H9 (cell line): ENCODE results near the gene NUTF2. TPM values are rescaled to one million over a fixed set of nuclear protein-coding genes. Genes with fewer than 3 reads are reported as not detected.

ENCODE experiments used
- DNase-seq: peaks from one replicate; pipeline ENCODE4 v3.0.0-alpha.2; 2017
- H2AFZ ChIP-seq: one replicate; pipeline ENCODE4 v1.6.1; 2013; ENCODE audit warnings: mild to moderate bottlenecking, low read length, control low read depth, moderate library complexity
- H2AK5ac ChIP-seq: 2 replicates; pipeline ENCODE4 v1.6.1; 2013; ENCODE audit warnings: low read length, control low read depth, mixed read lengths; ENCODE audit not compliant: insufficient read length
- H2BK120ac ChIP-seq: one replicate; pipeline ENCODE4 v1.6.1; 2013; ENCODE audit warnings: low read depth, mild to moderate bottlenecking, low read length, control low read depth, inconsistent platforms; ENCODE audit not compliant: poor library complexity, severe bottlenecking
- H2BK12ac ChIP-seq: 2 replicates; pipeline ENCODE4 v1.6.1; 2013; ENCODE audit warnings: low read length, control low read depth, mixed read lengths, low read depth; ENCODE audit not compliant: insufficient read length
- H2BK15ac ChIP-seq: 2 replicates; pipeline ENCODE4 v1.6.1; 2013; ENCODE audit warnings: low read depth, low read length, control low read depth
- H2BK20ac ChIP-seq: one replicate; pipeline ENCODE4 v1.6.1; 2013; ENCODE audit warnings: low read depth, mild to moderate bottlenecking, low read length, control low read depth, inconsistent platforms; ENCODE audit not compliant: poor library complexity, severe bottlenecking
- H2BK5ac ChIP-seq: 2 replicates; pipeline ENCODE4 v1.6.1; 2013; ENCODE audit warnings: low read length, control low read depth, mixed read lengths; ENCODE audit not compliant: insufficient read length
- H3K14ac ChIP-seq: 2 replicates; pipeline ENCODE4 v1.6.1; 2013; ENCODE audit warnings: low read length, control low read depth; ENCODE audit not compliant: insufficient read depth
- H3K18ac ChIP-seq: 2 replicates; pipeline ENCODE4 v1.6.1; 2013; ENCODE audit warnings: low read depth, mild to moderate bottlenecking, mixed read lengths, low read length, control low read depth; ENCODE audit not compliant: insufficient read length
- H3K23ac ChIP-seq: 2 replicates; pipeline ENCODE4 v1.6.1; 2013; ENCODE audit warnings: low read length, control low read depth, mixed read lengths, low read depth; ENCODE audit not compliant: insufficient read length
- H3K23me2 ChIP-seq: 2 replicates; pipeline ENCODE4 v1.6.1; 2013; ENCODE audit warnings: low read depth, mild to moderate bottlenecking, mixed read lengths, low read length, control low read depth; ENCODE audit not compliant: insufficient read length, poor library complexity, severe bottlenecking
- H3K27ac ChIP-seq: 2 replicates; pipeline ENCODE4 v1.5.1; 2013; ENCODE audit warnings: low read length, control low read depth, mixed read lengths, low read depth; ENCODE audit not compliant: insufficient read length
- H3K27me3 ChIP-seq: 2 replicates; pipeline ENCODE4 v1.6.1; 2013; ENCODE audit warnings: low read length, control low read depth, inconsistent platforms; ENCODE audit not compliant: insufficient read depth
- H3K4ac ChIP-seq: 2 replicates; pipeline ENCODE4 v1.6.1; 2013; ENCODE audit warnings: low read depth, mild to moderate bottlenecking, control low read depth, inconsistent platforms, low read length, moderate library complexity
- H3K4me1 ChIP-seq: 2 replicates; pipeline ENCODE4 v1.6.1; 2013; ENCODE audit warnings: low read length, control low read depth, inconsistent platforms; ENCODE audit not compliant: insufficient read depth
- H3K4me2 ChIP-seq: 2 replicates; pipeline ENCODE4 v1.6.1; 2013; ENCODE audit warnings: low read length, control low read depth, mixed read lengths; ENCODE audit not compliant: insufficient read length, insufficient read depth
- H3K56ac ChIP-seq: 2 replicates; pipeline ENCODE4 v1.6.1; 2013; ENCODE audit warnings: low read depth, mild to moderate bottlenecking, mixed read lengths, low read length, control low read depth; ENCODE audit not compliant: insufficient read length
- H3K79me1 ChIP-seq: 2 replicates; pipeline ENCODE4 v1.6.1; 2013; ENCODE audit warnings: low read depth, mild to moderate bottlenecking, moderate library complexity, low read length, control low read depth, inconsistent platforms; ENCODE audit not compliant: insufficient read depth, poor library complexity, severe bottlenecking
- H3K79me2 ChIP-seq: 2 replicates; pipeline ENCODE4 v1.6.1; 2013; ENCODE audit warnings: low read length, control low read depth, inconsistent platforms; ENCODE audit not compliant: insufficient read depth
- H3K9ac ChIP-seq: 2 replicates; pipeline ENCODE4 v1.6.1; 2013; ENCODE audit warnings: low read length, control low read depth, mixed read lengths; ENCODE audit not compliant: insufficient read length; ENCODE audit errors: extremely low read depth
- H3K9me3 ChIP-seq: one replicate; pipeline ENCODE4 v1.6.1; 2013; ENCODE audit warnings: low read depth, low read length, inconsistent platforms; ENCODE audit not compliant: control insufficient read depth
- H3T11ph ChIP-seq: one replicate; pipeline ENCODE4 v1.6.1; 2013; ENCODE audit warnings: mild to moderate bottlenecking, low read length, control low read depth, inconsistent platforms
- H4K20me1 ChIP-seq: one replicate; pipeline ENCODE4 v1.6.1; 2013; ENCODE audit not compliant: control insufficient read depth, insufficient read length, insufficient read depth
- H4K5ac ChIP-seq: 2 replicates; pipeline ENCODE4 v1.6.1; 2013; ENCODE audit warnings: low read depth, mild to moderate bottlenecking, mixed read lengths, low read length, control low read depth; ENCODE audit not compliant: insufficient read length
- H4K8ac ChIP-seq: replicated peaks from 2 replicates; pipeline ENCODE4 v1.6.1; 2013; ENCODE audit warnings: low read length, control low read depth, mixed read lengths, low read depth; ENCODE audit not compliant: insufficient read length
- H4K91ac ChIP-seq: 2 replicates; pipeline ENCODE4 v1.6.1; 2013; ENCODE audit warnings: low read depth, mild to moderate bottlenecking, moderate library complexity, mixed read lengths, low read length, control low read depth; ENCODE audit not compliant: insufficient read length
- H3K27ac Mint-ChIP-seq, 3 experiments: 2 replicates in 2 of 3; 3 replicates in 1 of 3; pipeline ENCODE4 v1.8.0; 2020 to 2021; ENCODE audit warnings: mixed read lengths in 3 of 3, mild to moderate bottlenecking in 1 of 3, moderate library complexity in 1 of 3
- H3K27me3 Mint-ChIP-seq: 2 replicates; pipeline ENCODE4 v1.8.0; 2021; ENCODE audit warnings: low read depth, mild to moderate bottlenecking, moderate library complexity, mixed read lengths
- H3K36me3 Mint-ChIP-seq, 3 experiments: 2 replicates in 2 of 3; 3 replicates in 1 of 3; pipeline ENCODE4 v1.8.0; 2020 to 2021; ENCODE audit warnings: low read depth in 3 of 3, mixed read lengths in 3 of 3; ENCODE audit not compliant: insufficient read depth in 1 of 3
- H3K4me1 Mint-ChIP-seq, 2 experiments: 2 replicates each; pipeline ENCODE4 v1.8.0; 2020; ENCODE audit warnings: mixed read lengths in 2 of 2
- H3K4me3 Mint-ChIP-seq, 2 experiments: 2 replicates in 1 of 2; 3 replicates in 1 of 2; pipeline ENCODE4 v1.8.0; 2020 to 2021; ENCODE audit warnings: mild to moderate bottlenecking in 2 of 2, mixed read lengths in 2 of 2, moderate library complexity in 1 of 2
- H3K9me3 Mint-ChIP-seq, 2 experiments: 2 replicates in 1 of 2; 3 replicates in 1 of 2; pipeline ENCODE4 v1.8.0; 2020; ENCODE audit warnings: mild to moderate bottlenecking in 2 of 2, mixed read lengths in 2 of 2, moderate library complexity in 1 of 2
- CTCF ChIP-seq: fragments of 200-600 bp; sonication (generic); conservative IDR thresholded peaks from 3 replicates; pipeline ENCODE4 v1.8.0; 2021; ENCODE audit warnings: antibody characterized with exemption, mild to moderate bottlenecking
- WGBS: extraction: QIAGEN DNeasy Blood & Tissue Kit; methylation state at CpG from one replicate; pipeline ENCODE4 v1.1.7; 2013; ENCODE audit warnings: missing lambda C conversion rate, low lambda C conversion rate, mixed read lengths; ENCODE audit not compliant: insufficient read length; ENCODE audit errors: extremely low coverage; 5-methylcytosine and 5-hydroxymethylcytosine counted together
- total RNA-seq: library from RNA; stranded (reverse); gene quantifications from 2 replicates; pipeline ENCODE4 v1.2.1, GENCODE V29; 2021

Gene NUTF2
- total RNA-seq, 1 experiment from 2014 or later: 198 TPM

DNA sequence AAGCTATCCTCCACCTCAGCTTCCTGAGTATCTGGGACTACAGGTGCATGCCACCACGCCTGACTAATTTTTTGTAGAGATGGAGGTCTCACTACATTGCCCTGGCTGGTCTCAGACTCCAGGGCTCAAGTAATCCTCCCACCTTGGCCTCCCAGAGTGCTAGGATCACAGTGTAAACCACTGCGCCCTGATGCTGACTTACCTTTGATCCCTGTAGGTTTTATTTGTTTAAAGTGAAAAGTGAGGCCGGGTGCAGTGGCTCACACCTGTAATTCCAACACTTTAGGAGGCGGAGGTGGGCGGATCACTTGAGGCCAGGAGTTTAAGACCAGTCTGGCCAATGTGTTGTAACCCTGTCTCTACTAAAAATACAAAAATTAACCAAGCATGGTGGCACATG, 55.0 kb downstream of the NUTF2 start:
- no peak overlapping the region for H3K4me2 ChIP-seq
- Mint-ChIP-seq H3K4me3 (no peak overlapping the region), H3K9me3 (no peaks in the 10 kb centered on the region), H3K27ac (no peak overlapping the region), H3K27me3 (no peaks in the 10 kb centered on the region), H3K36me3 (peaks cover 4 to 12% (median 11%) of the 10 kb centered on the region in 3 experiments; a peak in 6 of 7 replicates), H3K4me1 (no peaks in the 10 kb centered on the region)
- no peaks in the 10 kb centered on the region for H3K4me1 ChIP-seq
- no peaks in the 10 kb centered on the region for H3K27me3 ChIP-seq
- H3K4ac ChIP-seq: no peak overlapping the region
- no peak overlapping the region for H2BK12ac ChIP-seq
- no peaks in the 10 kb centered on the region for H3K79me2 ChIP-seq
- no peaks in the 10 kb centered on the region for H4K20me1 ChIP-seq
- H3K23ac ChIP-seq: no peak overlapping the region
- no peak overlapping the region for H2BK120ac ChIP-seq
- H2BK15ac ChIP-seq: no peak overlapping the region
- H3K56ac ChIP-seq: no peak overlapping the region
- no peaks in the 10 kb centered on the region for H3K23me2 ChIP-seq
- H3K18ac ChIP-seq: no peak overlapping the region
- no peak for DNase-seq
- no peak overlapping the region for H2BK20ac ChIP-seq
- no peak overlapping the region for H4K8ac ChIP-seq
- no peak overlapping the region for H4K91ac ChIP-seq
- no peaks in the 10 kb centered on the region for H3K9me3 ChIP-seq
- H2AFZ ChIP-seq: no peak overlapping the region
- no peak overlapping the region for H3K14ac ChIP-seq
- no peak overlapping the region for H2BK5ac ChIP-seq
- no peak overlapping the region for H3K27ac ChIP-seq
- H3K9ac ChIP-seq: no peak overlapping the region
- no peak overlapping the region for H3T11ph ChIP-seq
- no peak overlapping the region for H4K5ac ChIP-seq
- WGBS: no CpG with 5 or more reads among the region's 5 CpGs
- no peaks in the 10 kb centered on the region for H3K79me1 ChIP-seq
- no peak overlapping the region for H2AK5ac ChIP-seq
- no peak for TF ChIP-seq CTCF
